ENCODE measurements around the gene HOPX. TPM values are rescaled to one million over a fixed set of nuclear protein-coding genes. Genes with fewer than 3 reads are reported as not detected.
"Not testable (repeated sequence)": the region's sequence is repeated elsewhere in the genome, so short reads cannot be mapped to it uniquely, and the experiment has no call there.

The HOPX gene
- total RNA-seq, 2 donors from 2014 or later, result 71.1 to 93.2 TPM

DNA sequence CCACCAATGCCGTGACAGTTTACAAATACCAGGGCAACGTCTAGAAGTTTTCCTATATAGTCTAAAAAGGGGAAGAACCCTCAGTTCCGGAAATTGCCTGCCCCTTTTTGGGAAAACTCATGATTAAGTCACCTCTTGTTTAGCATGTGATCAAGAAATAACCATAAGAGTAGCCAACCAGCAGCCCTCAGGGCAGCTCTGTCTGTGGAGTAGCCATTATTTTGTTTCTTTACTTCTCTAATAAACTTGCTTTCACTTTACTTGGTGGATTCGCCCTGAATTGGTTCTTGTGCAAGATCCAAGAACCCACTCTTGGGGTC, 20.0 kb upstream of the HOPX start:
- Mint-ChIP-seq H3K4me1 (ENCODE audit: low read depth) (no peaks in the 10 kb centered on the region), H3K27me3 (ENCODE audit: low read depth) (peaks cover 19% of the 10 kb centered on the region), H3K4me3 (no peak overlapping the region), H3K36me3 (ENCODE audit: insufficient read depth in 2 of 2) (no peaks in the 10 kb centered on the region), H3K27ac (no peak overlapping the region), H3K9me3 (no peaks in the 10 kb centered on the region)
- ATAC-seq (replicated peaks in 1 of 2), result no peak
- no peak for DNase-seq

DNA sequence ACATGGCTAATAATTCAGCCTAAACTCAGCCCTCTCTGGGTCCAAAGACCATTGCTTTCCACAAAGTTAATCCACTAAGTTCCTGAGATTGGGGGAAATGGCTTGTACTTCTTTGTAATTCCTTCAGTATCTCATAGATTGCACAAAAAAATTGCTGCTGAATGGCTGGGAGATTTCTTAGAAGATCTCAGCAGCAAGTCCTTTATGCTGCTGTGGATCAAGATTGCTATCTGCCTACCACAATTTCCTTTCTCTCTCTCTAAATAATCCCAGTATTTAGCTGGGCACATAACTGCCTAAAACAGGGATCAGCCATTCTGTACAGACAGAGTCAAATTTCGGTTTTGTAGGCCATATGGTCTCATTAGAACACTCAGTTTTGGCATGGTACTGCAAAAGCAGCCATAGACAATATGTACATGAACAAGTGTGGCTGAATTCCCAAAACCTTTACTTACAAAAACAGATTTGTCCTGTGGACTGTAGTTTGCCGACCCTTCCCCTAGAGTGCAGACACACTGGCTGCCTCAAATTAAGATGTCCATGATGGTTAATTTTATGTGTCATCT, 18.5 kb upstream of the HOPX start:
- H3K9me3 Mint-ChIP-seq, result no peaks in the 10 kb centered on the region
- ATAC-seq (replicated peaks in 1 of 2), result no peak

DNA sequence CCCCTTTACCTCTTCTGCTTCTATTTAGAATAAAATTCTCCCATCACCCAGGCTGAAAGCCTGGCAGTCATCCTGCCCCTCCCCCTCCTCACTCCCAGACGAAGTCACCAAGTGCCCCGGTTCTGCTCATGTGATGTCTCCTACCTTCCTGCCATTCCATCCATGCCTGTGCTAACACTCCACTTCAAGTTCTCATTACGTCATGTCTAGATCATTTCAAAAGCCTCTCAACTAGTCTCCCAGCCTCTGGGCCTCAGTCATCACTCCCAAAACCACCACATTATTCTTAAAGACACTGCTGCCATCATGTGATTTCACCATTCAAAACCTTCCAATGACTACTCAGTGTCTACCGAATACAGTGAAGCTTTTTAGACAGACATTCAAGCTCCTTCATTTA, 17.2 kb upstream of the HOPX start:
- Mint-ChIP-seq H3K27ac (no peak overlapping the region), H3K4me1 (ENCODE audit: low read depth) (no peaks in the 10 kb centered on the region), H3K36me3 (ENCODE audit: insufficient read depth in 2 of 2) (no peaks in the 10 kb centered on the region), H3K9me3 (no peaks in the 10 kb centered on the region), H3K4me3 (no peak overlapping the region), H3K27me3 (ENCODE audit: low read depth) (peaks cover 19% of the 10 kb centered on the region)
- ATAC-seq (replicated peaks in 1 of 2) (no peak), DNase-seq (no peak)

More for the DNA sequence above, 18.5 kb upstream of the HOPX start:
- DNase-seq, result no peak
- Mint-ChIP-seq H3K27me3 (ENCODE audit: low read depth) (peaks cover 19% of the 10 kb centered on the region), H3K27ac (no peak overlapping the region), H3K4me1 (ENCODE audit: low read depth) (no peaks in the 10 kb centered on the region), H3K4me3 (no peak overlapping the region), H3K36me3 (ENCODE audit: insufficient read depth in 2 of 2) (no peaks in the 10 kb centered on the region)

DNA sequence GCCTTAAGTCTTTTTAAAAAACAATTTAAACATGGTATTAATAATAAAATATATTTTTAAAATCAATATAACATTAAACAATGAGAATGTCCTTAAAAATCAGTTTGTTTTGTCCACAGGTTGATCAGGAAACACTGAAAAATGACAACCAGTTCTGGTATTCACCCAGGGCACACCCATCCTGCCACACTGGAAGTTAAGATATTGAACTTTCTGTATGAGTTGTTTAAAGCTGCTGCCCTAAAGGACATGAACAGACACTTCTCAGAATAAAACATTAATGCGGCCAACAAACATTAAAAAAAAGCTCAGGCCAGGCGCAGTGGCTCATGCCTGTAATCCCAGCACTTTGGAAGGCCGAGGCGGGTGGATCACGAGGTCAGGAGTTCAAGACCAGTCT, 15.0 kb upstream of the HOPX start:
- Mint-ChIP-seq H3K27me3 (ENCODE audit: low read depth) (peaks cover 19% of the 10 kb centered on the region), H3K36me3 (ENCODE audit: insufficient read depth in 2 of 2) (no peaks in the 10 kb centered on the region), H3K4me3 (no peak overlapping the region), H3K27ac (no peak overlapping the region), H3K4me1 (ENCODE audit: low read depth) (no peaks in the 10 kb centered on the region), H3K9me3 (no peaks in the 10 kb centered on the region)
- no peak for DNase-seq
- ATAC-seq (replicated peaks in 1 of 2), result no peak

DNA sequence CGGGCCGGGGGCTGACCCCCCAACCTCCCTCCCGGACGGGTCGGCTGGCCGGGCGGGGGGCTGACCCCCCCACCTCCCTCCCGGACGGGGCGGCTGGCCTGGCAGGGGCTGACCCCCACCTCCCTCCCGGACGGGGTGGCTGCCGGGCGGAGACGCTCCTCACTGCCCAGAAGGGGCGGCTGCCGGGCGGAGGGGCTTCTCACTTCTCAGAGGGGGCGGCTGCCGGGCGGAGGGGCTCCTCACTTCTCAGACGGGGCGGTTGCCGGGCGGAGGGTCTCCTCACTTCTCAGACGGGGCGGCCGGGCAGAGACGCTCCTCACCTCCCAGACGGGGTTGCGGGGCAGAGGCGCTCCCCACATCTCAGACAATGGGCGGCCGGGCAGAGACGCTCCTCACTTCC, 12.4 kb upstream of the HOPX start:
- DNase-seq; ATAC-seq (replicated peaks in 1 of 2); H3K36me3 Mint-ChIP-seq (ENCODE audit: insufficient read depth in 2 of 2); H3K4me3 Mint-ChIP-seq; H3K4me1 Mint-ChIP-seq (ENCODE audit: low read depth); H3K27ac Mint-ChIP-seq; H3K9me3 Mint-ChIP-seq: not testable (repeated sequence)
- peaks cover 18% of the 10 kb centered on the region for H3K27me3 Mint-ChIP-seq (ENCODE audit: low read depth)

DNA sequence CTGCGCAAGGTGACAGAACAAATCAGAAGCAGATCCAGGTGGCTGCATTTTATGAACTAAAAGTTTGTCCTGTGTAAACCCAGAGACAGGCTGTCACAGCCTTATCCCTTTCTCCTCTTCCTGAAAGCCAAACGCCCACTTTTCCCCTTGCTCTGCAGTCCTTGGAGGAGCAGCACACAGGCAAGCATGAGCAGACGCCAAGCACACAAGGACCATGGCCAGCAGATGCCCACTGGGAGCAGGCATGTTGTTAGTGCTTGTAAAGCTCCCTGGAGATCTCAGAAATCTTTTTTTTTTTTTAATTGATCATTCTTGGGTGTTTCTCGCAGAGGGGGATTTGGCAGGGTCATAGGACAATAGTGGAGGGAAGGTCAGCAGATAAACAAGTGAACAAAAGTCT, 11.5 kb upstream of the HOPX start:
- no peaks in the 10 kb centered on the region for H3K4me1 Mint-ChIP-seq (ENCODE audit: low read depth)

DNA sequence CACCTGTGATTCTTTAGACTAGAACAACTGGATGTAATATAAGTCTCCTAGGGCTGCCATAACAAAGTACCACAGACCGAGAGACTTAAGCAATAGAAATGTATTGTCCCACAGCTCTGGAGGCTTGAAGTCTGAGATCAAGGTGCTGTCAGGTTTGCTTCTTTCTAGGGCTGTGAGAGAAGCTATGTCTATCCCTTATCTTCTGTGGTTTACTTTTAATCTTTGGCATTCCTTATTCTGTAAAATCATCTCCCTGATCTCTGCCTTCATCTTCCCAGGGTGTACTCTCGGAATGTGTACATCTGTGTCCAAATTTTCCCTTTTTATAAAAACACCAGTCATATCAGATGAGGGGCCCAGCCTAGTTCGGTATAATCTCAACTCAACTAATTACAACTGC, 10.3 kb upstream of the HOPX start:
- Mint-ChIP-seq H3K9me3 (no peaks in the 10 kb centered on the region), H3K36me3 (ENCODE audit: insufficient read depth in 2 of 2) (no peaks in the 10 kb centered on the region), H3K27me3 (ENCODE audit: low read depth) (peaks cover 13% of the 10 kb centered on the region), H3K4me1 (ENCODE audit: low read depth) (no peaks in the 10 kb centered on the region), H3K27ac (no peak overlapping the region), H3K4me3 (no peak overlapping the region)
- no peak for ATAC-seq (replicated peaks in 1 of 2)
- DNase-seq, result no peak

More for the DNA sequence above, 11.5 kb upstream of the HOPX start:
- no peaks in the 10 kb centered on the region for H3K36me3 Mint-ChIP-seq (ENCODE audit: insufficient read depth in 2 of 2)
- ATAC-seq (replicated peaks in 1 of 2) (no peak), DNase-seq (no peak)
- peaks cover 13% of the 10 kb centered on the region for H3K27me3 Mint-ChIP-seq (ENCODE audit: low read depth)
- H3K9me3 Mint-ChIP-seq, result no peaks in the 10 kb centered on the region
- no peak overlapping the region for H3K4me3 Mint-ChIP-seq
- H3K27ac Mint-ChIP-seq, result no peak overlapping the region

DNA sequence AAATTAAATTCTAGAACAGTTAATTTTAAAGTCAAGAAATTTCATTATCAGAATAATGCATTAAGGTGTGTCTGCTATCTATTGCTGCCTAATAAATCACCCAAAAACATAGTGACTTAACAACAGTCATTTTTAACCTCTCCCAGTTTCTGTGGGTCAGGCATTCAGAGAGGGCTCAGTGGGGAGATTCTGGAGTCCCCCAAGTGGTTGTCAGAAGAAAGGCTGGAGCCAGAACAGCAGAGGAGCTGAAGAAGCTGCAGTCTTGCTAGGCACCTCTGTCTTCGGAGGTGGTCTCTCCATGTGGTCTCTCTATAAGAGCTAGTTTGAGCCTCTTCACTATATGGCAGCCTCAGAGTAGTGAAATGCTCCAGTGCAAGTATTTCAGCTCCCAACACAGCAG, 9.3 kb upstream of the HOPX start:
- Mint-ChIP-seq H3K36me3 (ENCODE audit: insufficient read depth in 2 of 2) (no peaks in the 10 kb centered on the region), H3K27me3 (ENCODE audit: low read depth) (peaks cover 14% of the 10 kb centered on the region), H3K4me1 (ENCODE audit: low read depth) (no peaks in the 10 kb centered on the region), H3K9me3 (no peaks in the 10 kb centered on the region), H3K27ac (no peak overlapping the region), H3K4me3 (no peak overlapping the region)
- ATAC-seq (replicated peaks in 1 of 2) (no peak), DNase-seq (no peak)

DNA sequence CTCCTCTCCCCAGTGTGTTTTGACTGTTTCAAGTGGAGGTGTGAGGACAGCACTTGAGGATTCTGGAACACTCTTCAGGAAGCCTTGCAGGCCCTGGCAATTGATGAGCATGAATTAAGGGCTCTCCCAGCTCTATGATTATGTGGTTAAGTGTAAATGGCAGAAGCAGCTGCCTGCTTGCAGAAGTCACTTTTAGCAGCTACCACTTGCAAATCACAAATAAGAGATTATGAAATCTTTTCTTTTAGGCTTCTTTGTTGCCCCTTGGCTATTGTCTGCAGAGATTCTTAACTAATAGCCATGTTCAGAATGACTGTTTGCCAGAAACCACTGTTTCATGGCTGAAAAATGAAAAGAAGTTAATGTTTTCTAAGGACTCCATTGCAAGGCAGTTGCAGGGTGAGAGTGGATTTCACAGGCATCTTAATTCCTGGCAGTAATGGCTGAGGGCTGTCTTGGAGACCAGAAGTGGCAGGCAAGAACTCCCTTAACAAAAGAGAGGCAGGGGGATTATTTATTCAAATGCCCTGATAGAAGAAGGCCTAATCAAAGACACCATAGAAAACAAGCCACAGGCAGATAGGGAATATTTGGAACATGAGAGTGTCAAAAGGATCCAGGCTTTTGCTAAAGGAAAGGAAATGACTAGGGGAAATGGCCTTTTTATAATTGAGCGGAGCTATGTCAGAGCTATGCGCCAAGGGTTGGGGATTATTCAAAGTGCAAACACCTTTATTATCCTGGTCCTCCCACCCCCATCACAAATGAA, 8.3 kb upstream of the HOPX start:
- Mint-ChIP-seq H3K9me3 (no peaks in the 10 kb centered on the region), H3K4me1 (ENCODE audit: low read depth) (no peaks in the 10 kb centered on the region), H3K27me3 (ENCODE audit: low read depth) (peaks cover 24% of the 10 kb centered on the region), H3K27ac (no peak overlapping the region), H3K36me3 (ENCODE audit: insufficient read depth in 2 of 2) (no peaks in the 10 kb centered on the region), H3K4me3 (no peak overlapping the region)
- ATAC-seq (replicated peaks in 1 of 2) (no peak), DNase-seq (no peak)

DNA sequence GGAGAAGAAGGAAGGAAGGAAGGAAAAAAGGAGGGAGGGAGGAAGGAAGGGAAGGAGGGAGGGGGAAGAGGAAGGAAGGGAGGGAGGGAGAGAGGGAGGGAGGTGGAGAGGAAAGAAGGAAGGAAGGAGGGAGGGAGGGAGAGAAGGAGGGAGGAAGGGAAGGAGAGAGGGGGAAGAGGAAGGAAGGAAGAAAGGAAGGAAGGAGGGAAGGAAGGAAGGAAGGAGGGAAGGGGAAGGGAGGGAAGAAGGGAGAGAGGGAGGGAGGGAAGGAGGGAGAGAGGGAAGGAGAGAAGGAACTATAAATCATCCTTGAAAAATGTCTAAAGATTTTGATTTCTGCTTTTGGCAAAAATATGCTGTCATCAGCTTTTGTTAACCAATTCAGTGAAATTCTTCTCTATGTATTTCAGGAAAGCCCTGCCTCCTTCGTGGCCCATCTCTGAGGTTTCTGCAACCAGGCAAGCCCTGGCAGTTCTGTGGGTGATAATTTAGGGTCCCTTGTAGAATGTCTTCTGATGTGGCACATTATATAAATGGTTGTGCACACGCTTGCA, 7.1 kb upstream of the HOPX start:
- H3K9me3 Mint-ChIP-seq, result no peaks in the 10 kb centered on the region
- DNase-seq (no peak), ATAC-seq (replicated peaks in 1 of 2) (no peak)
- no peak overlapping the region for H3K27ac Mint-ChIP-seq
- H3K27me3 Mint-ChIP-seq (ENCODE audit: low read depth), result peaks cover 36% of the 10 kb centered on the region
- no peaks in the 10 kb centered on the region for H3K36me3 Mint-ChIP-seq (ENCODE audit: insufficient read depth in 2 of 2)
- no peak overlapping the region for H3K4me3 Mint-ChIP-seq
- peaks cover 8% of the 10 kb centered on the region for H3K4me1 Mint-ChIP-seq (ENCODE audit: low read depth)

DNA sequence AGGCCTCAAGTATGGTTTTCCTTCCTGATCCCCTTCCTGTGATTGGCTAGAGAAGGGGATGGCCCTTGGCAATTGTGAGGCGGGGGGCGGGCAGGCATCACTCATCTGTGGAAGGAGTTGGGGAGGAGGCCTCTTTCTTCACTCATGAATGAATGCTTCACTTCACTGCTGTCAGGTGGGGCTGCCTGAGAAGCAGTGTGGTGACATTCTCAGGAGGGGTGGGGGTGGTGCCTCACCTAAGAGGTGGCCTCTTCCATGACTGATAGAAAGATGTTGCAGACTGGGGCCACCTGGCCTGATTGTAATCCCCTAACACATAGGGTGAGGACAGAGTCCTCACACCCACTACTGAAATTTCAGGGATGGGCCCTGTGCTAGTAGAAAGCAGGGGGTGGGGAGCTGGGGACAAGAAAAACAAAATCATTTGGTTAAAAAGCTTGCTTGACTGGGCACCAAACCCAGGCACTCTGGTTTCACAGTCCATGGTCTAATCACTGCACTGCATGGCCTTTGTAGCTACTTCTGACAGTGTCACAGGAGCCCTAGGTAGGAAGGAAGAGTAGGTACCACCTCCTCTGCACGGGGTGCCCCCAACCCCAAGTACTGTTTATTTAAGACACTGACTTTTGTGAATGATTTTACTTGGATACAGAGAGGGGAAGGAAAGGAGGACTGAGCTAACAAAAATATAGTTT, 5.6 kb upstream of the HOPX start:
- H3K36me3 Mint-ChIP-seq (ENCODE audit: insufficient read depth in 2 of 2), result no peaks in the 10 kb centered on the region
- peaks cover 19% of the 10 kb centered on the region for H3K4me1 Mint-ChIP-seq (ENCODE audit: low read depth)
- no peak overlapping the region for H3K4me3 Mint-ChIP-seq
- no peaks in the 10 kb centered on the region for H3K9me3 Mint-ChIP-seq
- DNase-seq (no peak), ATAC-seq (replicated peaks in 1 of 2) (peak in 1 of 2 donors; percentile 31)
- H3K27me3 Mint-ChIP-seq (ENCODE audit: low read depth), result peaks cover 41% of the 10 kb centered on the region
- no peak overlapping the region for H3K27ac Mint-ChIP-seq

DNA sequence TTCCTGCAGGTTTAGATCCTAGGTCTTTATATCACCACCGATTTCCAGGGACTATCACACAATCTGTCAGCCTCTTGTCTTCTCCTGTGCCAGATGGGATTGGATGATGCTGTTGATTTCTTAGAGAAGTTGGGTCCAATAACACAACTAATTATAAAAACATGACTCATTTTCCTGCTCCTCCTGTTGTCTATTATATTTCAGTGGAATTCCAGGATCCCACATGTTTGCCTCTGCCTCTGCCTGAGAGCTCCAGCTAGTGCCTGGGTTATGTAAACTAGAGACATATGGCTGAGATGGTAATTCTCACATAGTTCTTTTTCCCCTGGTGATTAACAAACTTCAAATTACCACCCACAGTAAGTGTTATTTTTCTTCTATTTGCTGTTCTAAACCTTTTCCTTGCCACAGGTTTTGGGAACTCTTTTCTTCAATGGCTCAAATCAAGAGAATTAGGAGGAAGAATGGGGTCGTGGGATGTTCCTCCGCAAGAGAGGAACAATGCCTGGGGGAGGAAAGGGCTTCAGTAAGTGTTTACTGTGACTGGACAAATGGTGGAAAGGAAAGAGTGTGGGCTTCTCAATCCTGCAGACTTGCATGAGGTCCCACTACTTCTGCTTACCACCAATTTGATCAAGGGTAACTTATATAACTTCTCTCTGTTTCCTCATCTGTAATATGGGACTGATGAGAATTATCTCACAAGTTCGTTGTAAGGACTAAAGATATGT, 3.4 kb upstream of the HOPX start:
- Mint-ChIP-seq H3K4me3 (no peak overlapping the region), H3K9me3 (no peaks in the 10 kb centered on the region), H3K27ac (no peak overlapping the region), H3K4me1 (ENCODE audit: low read depth) (peaks cover 35% of the 10 kb centered on the region), H3K36me3 (ENCODE audit: insufficient read depth in 2 of 2) (no peaks in the 10 kb centered on the region), H3K27me3 (ENCODE audit: low read depth) (peaks cover 59% of the 10 kb centered on the region)
- ATAC-seq (replicated peaks in 1 of 2) (no peak), DNase-seq (no peak)

DNA sequence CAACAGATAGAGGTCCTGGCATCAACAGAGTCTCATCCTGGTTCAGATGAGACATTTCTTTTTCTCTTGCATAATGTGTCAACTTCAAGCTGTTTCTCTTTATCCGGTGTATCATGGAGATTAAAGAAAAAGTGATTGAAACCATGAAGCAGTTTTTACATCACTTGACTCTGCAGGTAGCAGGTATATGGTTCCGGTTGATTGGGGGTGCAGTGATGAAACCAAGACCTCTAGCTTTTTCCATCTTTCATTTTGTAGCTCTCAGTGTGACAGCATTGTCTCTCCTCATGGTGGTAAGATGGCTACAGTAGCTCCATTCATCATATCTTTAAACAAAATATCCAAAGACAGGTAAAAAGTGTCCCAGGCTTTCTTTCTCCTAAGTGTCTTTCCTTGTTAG, 2.4 kb upstream of the HOPX start:
- H3K9me3 Mint-ChIP-seq, result no peaks in the 10 kb centered on the region
- H3K4me3 Mint-ChIP-seq, result peak overlapping the region in 1 of 2 donors; percentile 6
- ATAC-seq (replicated peaks in 1 of 2), result peak; percentile 39 to 67
- peaks cover 50% of the 10 kb centered on the region for H3K27me3 Mint-ChIP-seq (ENCODE audit: low read depth)
- peaks cover 35% of the 10 kb centered on the region for H3K4me1 Mint-ChIP-seq (ENCODE audit: low read depth)
- peak overlapping the region; percentile 58 for H3K27ac Mint-ChIP-seq
- no peaks in the 10 kb centered on the region for H3K36me3 Mint-ChIP-seq (ENCODE audit: insufficient read depth in 2 of 2)
- DNase-seq, result peak; percentile 9 to 16
